ENCODE measurements around the gene FOXP1. TPM values are rescaled to one million over a fixed set of nuclear protein-coding genes. Genes with fewer than 3 reads are reported as not detected.

Gene FOXP1
- total RNA-seq, 1 experiment from 2014 or later: 58.4 TPM

- Histone ChIP-seq H3K4me3 (ENCODE audit: low read depth, low read length, poor library complexity, severe bottlenecking) (no peak overlapping the region), H3K4me1 (ENCODE audit: insufficient read depth, low read length, poor library complexity, severe bottlenecking) (no peaks in the 10 kb centered on the region), H3K27ac (ENCODE audit: low read depth, low read length, poor library complexity, severe bottlenecking) (no peak overlapping the region), H3K9me3 (ENCODE audit: low read depth, low read length, poor library complexity, severe bottlenecking) (no peaks in the 10 kb centered on the region), H3K27me3 (replicated peaks; ENCODE audit: insufficient read depth, low read depth, low read length, poor library complexity) (no peaks in the 10 kb centered on the region), H3K36me3 (ENCODE audit: insufficient read depth, low read length, poor library complexity, severe bottlenecking) (no peaks in the 10 kb centered on the region)
- DNase-seq (ENCODE audit: low spot score): no peak
- TF ChIP-seq EZH2 (IDR thresholded peaks at IDR 0.05; ENCODE audit: borderline replicate concordance, low read depth, low read length, poor library complexity, severe bottlenecking) (no peak), CTCF (conservative IDR thresholded peaks at IDR 0.05; ENCODE audit: low read depth, low read length) (no peak)
- ChIA-PET CTCF (no interaction called here), POLR2A (ENCODE audit: low non-redundant PET) (no interaction called here)
- no TSS peak for BruUV-seq (replicated peaks)
- intact Hi-C loops (cut with micrococcal nuclease; ENCODE audit: unreplicated experiment): no loop called here
Observed at GRCh38 chr3:71443332-71443731, 140.2 kb downstream of the FOXP1 start.

GRCh38 chr3:71442652-71443042 lies 140.9 kb downstream of the FOXP1 start:
- H3K4me3 ChIP-seq (ENCODE audit: low read depth, low read length, poor library complexity, severe bottlenecking): no peak overlapping the region

GRCh38 chr3:71441925-71442651 lies 141.4 kb downstream of the FOXP1 start:
- no peak for TF ChIP-seq EZH2 (IDR thresholded peaks at IDR 0.05; ENCODE audit: borderline replicate concordance, low read depth, low read length, poor library complexity, severe bottlenecking)
- no peak for TF ChIP-seq CTCF (conservative IDR thresholded peaks at IDR 0.05; ENCODE audit: low read depth, low read length)
- POLR2A ChIA-PET (ENCODE audit: low non-redundant PET): no interaction called here
- no peaks in the 10 kb centered on the region for H3K9me3 ChIP-seq (ENCODE audit: low read depth, low read length, poor library complexity, severe bottlenecking)
- DNase-seq (ENCODE audit: low spot score): no peak
- H3K27me3 ChIP-seq (replicated peaks; ENCODE audit: insufficient read depth, low read depth, low read length, poor library complexity): no peaks in the 10 kb centered on the region
- BruUV-seq (replicated peaks): no TSS peak
- no peaks in the 10 kb centered on the region for H3K36me3 ChIP-seq (ENCODE audit: insufficient read depth, low read length, poor library complexity, severe bottlenecking)
- H3K4me1 ChIP-seq (ENCODE audit: insufficient read depth, low read length, poor library complexity, severe bottlenecking): no peaks in the 10 kb centered on the region
- intact Hi-C loops (cut with micrococcal nuclease; ENCODE audit: unreplicated experiment): no loop called here
- no peak overlapping the region for H3K27ac ChIP-seq (ENCODE audit: low read depth, low read length, poor library complexity, severe bottlenecking)
- H3K4me3 ChIP-seq (ENCODE audit: low read depth, low read length, poor library complexity, severe bottlenecking): no peak overlapping the region
- CTCF ChIA-PET: no interaction called here

More at GRCh38 chr3:71442652-71443042, 140.9 kb downstream of the FOXP1 start:
- Histone ChIP-seq H3K27ac (ENCODE audit: low read depth, low read length, poor library complexity, severe bottlenecking) (no peak overlapping the region), H3K9me3 (ENCODE audit: low read depth, low read length, poor library complexity, severe bottlenecking) (no peaks in the 10 kb centered on the region), H3K27me3 (replicated peaks; ENCODE audit: insufficient read depth, low read depth, low read length, poor library complexity) (no peaks in the 10 kb centered on the region), H3K36me3 (ENCODE audit: insufficient read depth, low read length, poor library complexity, severe bottlenecking) (no peaks in the 10 kb centered on the region), H3K4me1 (ENCODE audit: insufficient read depth, low read length, poor library complexity, severe bottlenecking) (no peaks in the 10 kb centered on the region)
- no peak for TF ChIP-seq EZH2 (IDR thresholded peaks at IDR 0.05; ENCODE audit: borderline replicate concordance, low read depth, low read length, poor library complexity, severe bottlenecking)
- TF ChIP-seq CTCF (conservative IDR thresholded peaks at IDR 0.05; ENCODE audit: low read depth, low read length): no peak
- DNase-seq (ENCODE audit: low spot score): no peak
- no TSS peak for BruUV-seq (replicated peaks)
- intact Hi-C loops (cut with micrococcal nuclease; ENCODE audit: unreplicated experiment): no loop called here
- ChIA-PET POLR2A (ENCODE audit: low non-redundant PET) (no interaction called here), CTCF (no interaction called here)
